NCI-H345 (cell line): ENCODE data around the gene TEX10.

Experiments
- DNase-seq: peaks from one replicate; lab custom pipeline; 2025; lab: John Stamatoyannopoulos, UW

TEX10 gene

DNA sequence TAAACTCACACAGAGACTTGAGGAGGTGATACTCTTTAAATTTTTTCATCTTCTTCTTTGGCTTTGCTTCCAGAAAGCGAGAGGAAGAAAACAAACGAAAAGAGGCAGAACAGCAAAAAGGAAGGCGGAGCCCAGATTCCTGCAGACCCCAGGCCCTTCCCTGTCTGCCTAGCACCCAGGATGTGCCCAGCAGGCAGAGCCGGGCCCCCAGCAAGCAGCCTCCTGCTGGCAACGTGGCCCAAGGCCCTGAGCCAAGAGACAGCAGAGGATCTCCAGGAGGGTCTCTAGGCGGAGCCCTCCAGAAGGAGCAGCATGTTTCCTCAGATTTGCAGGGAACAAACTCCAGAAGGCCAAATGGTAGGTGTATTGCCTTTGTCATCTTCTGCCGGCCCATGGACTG is 68.5 kb downstream of the TEX10 start:
- no peak for DNase-seq

DNA sequence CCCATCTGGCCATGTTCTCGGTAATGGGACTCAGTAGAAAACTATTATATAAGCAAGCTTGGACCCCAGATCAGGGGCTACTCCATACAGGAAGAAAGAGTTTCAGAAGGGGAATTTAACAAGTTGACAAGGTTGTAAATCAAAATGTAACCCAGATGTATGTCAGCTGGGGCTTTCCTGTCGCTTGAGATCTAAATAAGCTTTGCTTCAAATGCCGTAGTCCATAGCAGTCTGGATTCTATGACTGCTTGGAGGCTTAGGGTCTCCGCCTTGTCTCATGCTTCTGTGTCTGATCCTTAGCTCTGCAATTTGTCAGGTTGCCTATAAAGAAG is 70.4 kb downstream of the TEX10 start:
- no peak for DNase-seq

GRCh38 chr9:100281676-100282387 is 70.9 kb downstream of the TEX10 start:
- DNase-seq, result no peak

DNA sequence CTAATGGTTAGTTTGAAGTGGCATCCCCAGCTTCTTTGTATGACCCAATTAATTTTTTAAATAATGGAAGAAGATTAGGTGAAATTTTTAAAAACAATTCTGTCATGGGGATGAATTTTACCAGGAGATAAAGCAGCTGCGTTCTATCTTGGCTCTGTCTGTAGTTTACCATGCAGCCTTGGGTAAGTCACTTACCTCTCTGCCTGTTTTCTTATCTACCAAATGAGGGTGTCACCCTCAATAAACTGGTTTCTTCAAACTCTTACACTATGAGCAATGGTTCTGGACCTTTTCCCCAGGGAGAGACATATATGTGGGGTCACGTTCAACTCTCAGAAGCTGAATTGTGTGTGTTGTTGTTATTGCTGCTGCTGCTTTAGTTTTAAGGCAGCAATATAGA is 71.7 kb downstream of the TEX10 start:
- no peak for DNase-seq

DNA sequence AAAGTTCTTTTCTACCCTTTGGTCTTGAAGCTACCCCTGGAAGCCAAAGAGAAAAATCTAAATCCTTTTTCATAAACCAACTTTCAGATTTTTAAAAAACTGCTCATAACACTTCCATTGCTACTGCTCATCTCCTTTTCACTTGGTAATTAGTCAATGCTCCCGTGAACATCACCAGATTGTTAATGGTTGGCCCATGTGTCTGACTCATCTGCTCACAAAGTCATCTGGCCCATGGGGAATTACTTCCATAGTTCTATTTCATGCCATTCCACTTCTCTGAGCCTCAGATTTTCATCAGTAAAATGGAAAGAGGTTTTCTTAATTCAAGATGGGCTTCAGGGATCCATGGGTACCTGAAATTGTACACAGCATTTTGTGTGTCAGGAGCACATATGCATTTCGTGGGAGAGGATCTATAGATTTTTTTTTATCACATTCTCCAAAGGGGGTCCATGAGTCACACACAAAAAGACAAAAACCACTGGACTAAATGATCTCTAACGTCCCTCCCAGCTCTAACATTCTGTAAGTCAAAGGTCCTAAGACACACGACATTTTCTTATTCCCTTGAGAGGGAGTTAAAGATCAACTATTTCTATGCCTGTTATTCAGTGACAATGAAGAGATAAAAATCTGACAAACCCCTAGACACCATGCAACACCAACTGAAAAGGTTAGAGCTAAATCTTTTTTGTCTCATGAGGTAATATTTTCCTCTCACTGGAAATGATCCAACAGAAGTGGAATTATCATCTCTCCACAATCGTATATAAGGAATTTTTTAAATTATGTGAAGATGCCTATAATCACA is 75.4 kb downstream of the TEX10 start:
- no peak for DNase-seq

DNA sequence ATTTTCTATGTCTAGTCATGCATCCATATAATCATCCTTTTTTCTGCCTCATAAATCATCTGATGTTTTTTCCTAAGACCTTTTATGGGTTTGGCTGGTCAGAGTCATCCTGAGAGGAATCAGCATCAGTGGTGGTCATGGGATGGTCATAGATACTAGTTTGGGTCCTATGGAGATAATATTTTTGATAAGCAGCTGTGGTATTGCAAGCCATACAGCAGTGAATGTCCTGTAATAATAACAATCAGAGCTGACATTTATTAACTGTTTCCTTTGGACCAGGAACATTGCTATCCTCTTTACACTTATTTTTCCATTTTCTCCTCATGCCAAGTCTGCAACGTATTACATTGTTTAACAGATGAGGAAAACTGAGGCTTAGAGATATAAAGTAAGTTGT is 83.1 kb downstream of the TEX10 start:
- no peak for DNase-seq

DNA sequence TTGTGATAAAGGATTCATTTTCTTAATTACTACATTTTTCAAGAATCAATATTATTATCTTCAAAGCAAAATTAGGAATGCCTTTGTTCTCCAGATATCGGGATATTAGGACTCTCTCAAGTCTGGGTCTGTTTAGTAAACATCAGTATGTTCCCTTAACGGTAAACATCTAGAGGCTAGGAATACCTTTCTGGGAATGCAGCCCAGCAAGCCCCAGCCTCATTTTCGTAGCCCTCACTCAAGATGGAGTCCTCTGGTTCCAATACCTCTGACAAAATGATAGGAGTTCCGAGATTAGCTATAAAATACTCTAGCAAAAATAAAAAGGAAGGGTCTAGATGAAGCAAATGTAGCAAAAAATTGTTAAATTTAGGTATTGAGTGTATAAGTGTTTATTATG is 84.5 kb downstream of the TEX10 start:
- DNase-seq, result no peak

- no peak for DNase-seq
Measured at GRCh38 chr9:100267211-100267610, 85.5 kb downstream of the TEX10 start.
